Gastrocnemius medialis (tissue), 4 donors: ENCODE data around the gene ARL4A. TPM values are rescaled to one million over a fixed set of nuclear protein-coding genes. Genes with fewer than 3 reads are reported as not detected.

Experiments
- ATAC-seq, 2 donors: fragments of 150-250 bp; one replicate each; pipeline ENCODE4 v1.9.1; 2016
- DNase-seq, 2 donors: peaks; one replicate each; pipeline ENCODE4 v3.0.0-alpha.2; 2019
- H3K27ac ChIP-seq, 4 donors: fragments of 200-600 bp; sonication (generic); 1 replicate in 1 of 4; 2 replicates in 3 of 4; pipeline ENCODE4 v1.5.1; 2016 to 2018; ENCODE audit warnings: mild to moderate bottlenecking in 2 of 4, moderate library complexity in 1 of 4
- H3K27me3 ChIP-seq, 3 donors: fragments of 200-600 bp; sonication (generic) in 2 of 3; 1 replicate in 1 of 3; 2 replicates in 2 of 3; pipeline versions ENCODE4 v1.5.1 to v1.6.0; 2016 to 2019; ENCODE audit warnings: mild to moderate bottlenecking in 1 of 3, moderate library complexity in 1 of 3
- H3K36me3 ChIP-seq, 2 donors: fragments of 200-600 bp; sonication (generic) in 1 of 2; one replicate each; pipeline ENCODE4 v1.5.1; 2017 to 2018
- H3K4me1 ChIP-seq, 2 donors: fragments of 200-600 bp; sonication (generic) in 1 of 2; one replicate each; pipeline ENCODE4 v1.5.1; 2016 to 2017; ENCODE audit warnings: mild to moderate bottlenecking in 2 of 2
- H3K4me3 ChIP-seq, 4 donors: fragments of 200-600 bp; sonication (generic) in 3 of 4; 1 replicate in 1 of 4; 2 replicates in 3 of 4; pipeline ENCODE4 v1.5.1; 2016 to 2019; ENCODE audit warnings: mild to moderate bottlenecking in 2 of 4
- H3K9me3 ChIP-seq, 3 donors: fragments of 200-600 bp; sonication (generic) in 2 of 3; 1 replicate in 1 of 3; 2 replicates in 2 of 3; pipeline ENCODE4 v1.5.1; 2016 to 2019
- CTCF ChIP-seq, 5 experiments: fragments of 450-650 bp in 3 of 5; fragments of 200-600 bp in 2 of 5; sonication (generic) in 2 of 5; IDR thresholded peaks in 4 of 5; conservative IDR thresholded peaks in 1 of 5; 1 replicate in 4 of 5; 2 replicates in 1 of 5; pipeline ENCODE4 v1.5.1; 2016 to 2019; ENCODE audit warnings: antibody characterized with exemption in 5 of 5, mild to moderate bottlenecking in 3 of 5, moderate library complexity in 3 of 5
- POLR2A ChIP-seq, 2 donors: fragments of 450-650 bp; IDR thresholded peaks; one replicate each; pipeline ENCODE4 v1.6.1; 2017; ENCODE audit warnings: antibody characterized with exemption in 2 of 2, mild to moderate bottlenecking in 2 of 2, moderate library complexity in 2 of 2
- in situ Hi-C, 4 donors: fragments of 200-750 bp; cut with MboI; loops; one replicate each; pipeline versions ENCODE4 v1.15.0 to v1.8.0; 2017; ENCODE audit warnings: low sequenced_read_pairs in 4 of 4
- intact Hi-C: fragments of 100-400 bp; cut with DNase I; formaldehyde crosslinking; loops from one replicate; pipeline ENCODE4 v1.15.1; 2023; ENCODE audit warnings: low total_unique reads
- total RNA-seq, 4 donors: library from RNA; depleted of rRNA; stranded (reverse); fragments of >200 nt; gene quantifications; one replicate each; pipeline versions ENCODE4 v1.1.0 to v1.2.3, GENCODE V29; 2016

The ARL4A gene
- total RNA-seq, 4 donors from 2014 or later: 8.6 to 20.4 (median 14.2) TPM

- in situ Hi-C loops (no loop called here), intact Hi-C loops (no loop called here)
- H3K9me3 ChIP-seq: no peaks in the 10 kb centered on the region
- H3K27ac ChIP-seq: peak overlapping the region in 1 of 4 donors; percentile 59
- H3K4me1 ChIP-seq: peaks cover 0 to 18% of the 10 kb centered on the region in 2 donors
- H3K27me3 ChIP-seq: no peaks in the 10 kb centered on the region
- ATAC-seq (peak in 1 of 2 donors; percentile 34), DNase-seq (no peak)
- no peaks in the 10 kb centered on the region for H3K36me3 ChIP-seq
- no peak overlapping the region for H3K4me3 ChIP-seq
- TF ChIP-seq CTCF (IDR thresholded peaks at IDR 0.05 in 4 of 5, conservative IDR thresholded peaks at IDR 0.05 in 1 of 5) (no peak), POLR2A (IDR thresholded peaks at IDR 0.05) (no peak)
These were observed 19.6 kb downstream of the ARL4A start for GRCh38 chr7:12706900-12707536.

DNA sequence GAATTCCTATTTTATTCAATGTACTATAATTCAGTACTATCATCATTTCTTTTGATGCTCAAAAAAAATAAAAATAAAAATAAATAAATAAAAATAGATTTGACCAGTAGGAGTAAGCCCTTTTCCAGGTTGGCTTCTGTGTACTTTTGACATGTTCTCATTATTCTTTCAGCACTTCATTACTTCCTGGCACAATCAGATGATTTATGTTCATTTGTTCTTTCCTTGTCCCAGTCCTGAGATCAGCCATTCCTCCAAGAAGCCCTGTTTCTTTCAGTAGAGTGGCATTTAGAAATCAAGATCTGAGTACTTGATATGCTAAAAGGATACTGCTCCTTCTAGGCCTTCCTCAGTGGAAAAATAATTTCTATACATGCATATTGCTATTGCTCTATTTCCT is 20.9 kb downstream of the ARL4A start:
- H3K4me3 ChIP-seq: no peak overlapping the region
- H3K9me3 ChIP-seq: no peaks in the 10 kb centered on the region
- no peaks in the 10 kb centered on the region for H3K27me3 ChIP-seq
- peaks cover 0 to 31% of the 10 kb centered on the region in 2 donors for H3K4me1 ChIP-seq
- peak overlapping the region in 1 of 4 donors; percentile 46 for H3K27ac ChIP-seq
- intact Hi-C loops (no loop called here), in situ Hi-C loops (no loop called here)
- no peaks in the 10 kb centered on the region for H3K36me3 ChIP-seq
- peak; percentile 30 to 77 for ATAC-seq
- no peak for DNase-seq
- TF ChIP-seq CTCF (IDR thresholded peaks at IDR 0.05 in 4 of 5, conservative IDR thresholded peaks at IDR 0.05 in 1 of 5) (no peak), POLR2A (IDR thresholded peaks at IDR 0.05) (no peak)

- no peak for ATAC-seq
These were observed 22.5 kb downstream of the ARL4A start for GRCh38 chr7:12709726-12710502.

DNA sequence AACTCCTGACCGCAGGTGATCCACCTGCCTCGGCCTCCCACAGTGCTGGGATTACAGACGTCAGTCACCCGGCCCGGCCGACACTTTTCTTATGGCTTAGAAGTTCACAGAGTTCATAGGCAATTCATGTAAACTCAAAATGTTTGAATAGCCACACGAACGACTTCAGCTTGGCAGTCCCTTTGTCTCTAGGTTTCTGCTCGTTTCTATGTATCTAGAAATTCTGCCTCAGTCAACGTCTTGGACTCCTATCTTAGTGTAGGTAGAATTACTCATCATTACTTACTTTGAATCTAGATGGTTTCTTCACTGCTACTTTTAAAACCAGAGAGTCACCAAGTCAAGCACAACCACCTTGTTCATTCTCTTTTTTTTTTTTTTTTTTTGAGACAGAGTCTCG is 23.7 kb downstream of the ARL4A start:
- intact Hi-C loops (no loop called here), in situ Hi-C loops (no loop called here)

More at GRCh38 chr7:12709726-12710502, 22.5 kb downstream of the ARL4A start:
- Histone ChIP-seq H3K27ac (no peak overlapping the region), H3K4me3 (no peak overlapping the region), H3K4me1 (peaks cover 0 to 44% of the 10 kb centered on the region in 2 donors), H3K36me3 (no peaks in the 10 kb centered on the region), H3K27me3 (no peaks in the 10 kb centered on the region), H3K9me3 (no peaks in the 10 kb centered on the region)
- in situ Hi-C loops (no loop called here), intact Hi-C loops (no loop called here)
- DNase-seq: no peak
- TF ChIP-seq POLR2A (IDR thresholded peaks at IDR 0.05) (no peak), CTCF (IDR thresholded peaks at IDR 0.05 in 4 of 5, conservative IDR thresholded peaks at IDR 0.05 in 1 of 5) (no peak)

More for the DNA sequence above, 23.7 kb downstream of the ARL4A start:
- ATAC-seq (no peak), DNase-seq (no peak)
- TF ChIP-seq CTCF (IDR thresholded peaks at IDR 0.05 in 4 of 5, conservative IDR thresholded peaks at IDR 0.05 in 1 of 5): no peak
- no peak for TF ChIP-seq POLR2A (IDR thresholded peaks at IDR 0.05)
- no peaks in the 10 kb centered on the region for H3K36me3 ChIP-seq
- no peak overlapping the region for H3K27ac ChIP-seq
- H3K9me3 ChIP-seq: no peaks in the 10 kb centered on the region
- H3K4me1 ChIP-seq: peaks cover 1 to 55% of the 10 kb centered on the region in 2 donors
- no peak overlapping the region for H3K4me3 ChIP-seq
- H3K27me3 ChIP-seq: no peaks in the 10 kb centered on the region
